Activated CD4-positive, alpha-beta memory T cell treated with anti-CD3 and anti-CD28 coated beads for 36 hours (primary cell): ENCODE measurements around the gene GPR75. TPM values are rescaled to one million over a fixed set of nuclear protein-coding genes. Genes with fewer than 3 reads are reported as not detected.
"Not testable (repeated sequence)": the region's sequence is repeated elsewhere in the genome, so short reads cannot be mapped to it uniquely, and the experiment has no call there.

Experiments used
- CTCF ChIA-PET: fragments of 350-600 bp; sonication (Branson Sonifier 250); formaldehyde crosslinking; loops from one replicate; lab custom pipeline; 2021; ENCODE audit warnings: antibody characterized with exemption, inconsistent platforms; lab: Charles Lee
- POLR2A ChIA-PET: fragments of 350-600 bp; sonication (Branson Sonifier 250); formaldehyde crosslinking; loops from one replicate; lab custom pipeline; 2021; ENCODE audit warnings: antibody characterized with exemption; lab: Charles Lee
- DNase-seq: peaks from one replicate; pipeline ENCODE4 v3.0.0-alpha.2; 2020
- H3K27ac Mint-ChIP-seq: one replicate; pipeline ENCODE4 v1.8.0; 2021; ENCODE audit warnings: mixed read lengths
- H3K27me3 Mint-ChIP-seq: one replicate; pipeline ENCODE4 v1.8.0; 2021; ENCODE audit warnings: mixed read lengths
- H3K36me3 Mint-ChIP-seq: one replicate; pipeline ENCODE4 v1.8.0; 2021; ENCODE audit warnings: mixed read lengths
- H3K4me1 Mint-ChIP-seq: one replicate; pipeline ENCODE4 v1.8.0; 2021; ENCODE audit warnings: low read depth, mixed read lengths
- H3K4me3 Mint-ChIP-seq: one replicate; pipeline ENCODE4 v1.8.0; 2021; ENCODE audit warnings: mild to moderate bottlenecking, mixed read lengths
- H3K9me3 Mint-ChIP-seq: one replicate; pipeline ENCODE4 v1.8.0; 2021; ENCODE audit warnings: mixed read lengths
- intact Hi-C: fragments of 100-400 bp; cut with micrococcal nuclease; formaldehyde crosslinking; loops from one replicate; pipeline ENCODE4 v1.15.1; 2023
- total RNA-seq, 2 experiments: library from RNA; stranded (reverse); gene quantifications; one replicate each; pipeline ENCODE4 v1.2.3, GENCODE V29; 2021

GPR75 gene
- total RNA-seq, 2 experiments from 2014 or later: 0.36 to 0.48 TPM

GRCh38 chr2:53877112-53877511 is 17.3 kb upstream of the GPR75 start:
- no peaks in the 10 kb centered on the region for H3K27me3 Mint-ChIP-seq
- peaks cover 7% of the 10 kb centered on the region for H3K4me1 Mint-ChIP-seq
- peaks cover 21% of the 10 kb centered on the region for H3K36me3 Mint-ChIP-seq
- intact Hi-C loops: no loop called here
- no peak overlapping the region for H3K27ac Mint-ChIP-seq
- POLR2A ChIA-PET: no interaction called here
- H3K9me3 Mint-ChIP-seq: no peaks in the 10 kb centered on the region
- no peak for DNase-seq
- no peak overlapping the region for H3K4me3 Mint-ChIP-seq
- CTCF ChIA-PET: no interaction called here

DNA sequence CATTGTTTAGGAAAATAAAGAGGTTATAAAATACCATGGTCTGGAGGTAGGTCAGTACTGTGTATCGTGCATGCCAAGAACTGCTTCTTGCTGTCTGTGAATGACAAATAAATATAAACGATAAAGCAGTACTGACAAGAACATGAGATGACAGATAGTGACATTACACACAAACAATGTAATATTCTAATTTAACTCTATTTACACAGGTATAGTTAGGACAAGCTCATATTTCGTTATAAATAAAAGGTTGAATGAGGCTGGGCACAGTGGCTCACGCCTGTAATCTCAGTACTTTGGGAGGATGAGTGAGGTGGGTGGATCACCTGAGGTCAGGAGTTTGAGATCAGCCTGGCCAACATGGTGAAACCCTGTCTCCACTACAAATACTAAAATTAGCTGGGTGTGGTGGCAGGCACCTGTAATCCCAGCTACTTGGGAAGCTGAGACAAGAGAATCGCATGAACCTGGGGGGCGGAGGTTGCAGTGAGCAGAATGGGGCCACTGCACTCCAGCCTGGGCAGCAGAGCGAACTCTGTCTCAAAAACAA is 14.7 kb upstream of the GPR75 start:
- no peak overlapping the region for H3K27ac Mint-ChIP-seq
- no peak for DNase-seq
- intact Hi-C loops: no loop called here
- no peak overlapping the region for H3K4me3 Mint-ChIP-seq
- H3K36me3 Mint-ChIP-seq: peaks cover 17% of the 10 kb centered on the region
- no peaks in the 10 kb centered on the region for H3K27me3 Mint-ChIP-seq
- ChIA-PET POLR2A (no interaction called here), CTCF (interaction anchor here (0.9 kb wide), 1 partner anchor 12 kb away, joined by 3 read pairs; no protein-coding TSS in a partner anchor)
- no peaks in the 10 kb centered on the region for H3K9me3 Mint-ChIP-seq
- no peaks in the 10 kb centered on the region for H3K4me1 Mint-ChIP-seq

DNA sequence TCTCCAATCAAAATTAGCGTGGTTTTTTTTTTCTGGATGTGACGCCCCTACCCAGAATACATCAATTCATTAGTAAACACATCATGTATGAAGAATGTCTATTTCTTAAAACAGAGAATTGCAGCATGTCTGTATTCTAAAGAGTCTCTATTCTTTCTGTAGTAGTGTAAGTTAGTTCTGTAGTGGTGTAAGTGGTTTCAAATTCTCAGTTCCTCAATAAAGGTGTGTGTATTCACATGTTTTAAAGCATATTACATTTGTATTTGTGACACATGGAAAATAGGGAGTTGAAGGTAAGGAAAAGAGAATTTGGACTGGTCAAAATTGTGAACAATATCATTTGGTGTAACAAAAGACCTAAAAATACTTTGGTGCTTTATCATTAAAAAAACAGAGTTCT is 8.0 kb upstream of the GPR75 start:
- H3K36me3 Mint-ChIP-seq: peaks cover 25% of the 10 kb centered on the region
- H3K4me1 Mint-ChIP-seq: no peaks in the 10 kb centered on the region
- H3K27me3 Mint-ChIP-seq: no peaks in the 10 kb centered on the region
- DNase-seq: no peak
- H3K27ac Mint-ChIP-seq: no peak overlapping the region
- ChIA-PET CTCF (no interaction called here), POLR2A (no interaction called here)
- intact Hi-C loops: no loop called here
- no peak overlapping the region for H3K4me3 Mint-ChIP-seq
- H3K9me3 Mint-ChIP-seq: no peaks in the 10 kb centered on the region

DNA sequence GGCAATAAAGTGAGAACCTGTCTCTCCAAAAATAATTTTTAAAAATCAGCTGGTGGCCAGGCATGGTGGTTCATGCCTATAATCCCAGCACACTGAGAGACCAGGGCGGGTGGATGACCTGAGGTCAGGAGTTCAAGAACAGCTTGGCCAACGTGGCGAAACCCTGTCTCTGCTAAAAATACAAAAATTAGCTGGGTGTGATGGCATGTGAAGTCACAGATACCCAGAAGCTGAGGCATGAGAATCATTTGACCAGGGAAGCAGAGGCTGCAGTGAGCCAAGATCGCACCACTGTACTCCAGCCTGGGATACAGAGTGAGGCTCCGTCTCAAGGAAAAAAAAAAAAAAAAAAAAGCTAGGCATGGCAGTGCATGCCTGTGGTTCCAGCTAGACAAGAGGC is 7.4 kb upstream of the GPR75 start:
- CTCF ChIA-PET: no interaction called here

DNA sequence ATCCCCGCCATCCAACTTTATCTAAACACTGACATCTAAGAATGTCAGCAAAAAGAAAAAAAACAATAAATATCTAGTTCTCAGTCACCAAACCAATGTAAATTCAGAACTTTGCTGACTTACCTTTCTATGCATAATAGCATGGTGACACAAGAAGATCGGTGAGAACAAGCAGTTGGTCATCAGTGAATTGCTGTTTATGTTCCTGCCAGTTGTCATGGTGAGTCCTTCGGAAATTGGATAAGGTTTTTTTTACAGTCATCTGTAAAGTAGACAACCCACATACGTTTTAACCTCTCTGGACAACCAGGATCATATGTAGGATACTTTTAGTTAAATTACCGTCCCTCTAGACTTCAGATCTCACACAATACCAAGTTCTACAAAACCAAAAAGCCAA is 6.2 kb upstream of the GPR75 start:
- intact Hi-C loops: no loop called here
- POLR2A ChIA-PET: no interaction called here
- CTCF ChIA-PET: no interaction called here
- Mint-ChIP-seq H3K36me3 (peaks cover 26% of the 10 kb centered on the region), H3K27me3 (no peaks in the 10 kb centered on the region), H3K27ac (no peak overlapping the region), H3K4me3 (no peak overlapping the region), H3K4me1 (peaks cover 3% of the 10 kb centered on the region), H3K9me3 (no peaks in the 10 kb centered on the region)
- DNase-seq: no peak

More for the DNA sequence above, 7.4 kb upstream of the GPR75 start:
- Mint-ChIP-seq H3K4me1 (no peaks in the 10 kb centered on the region), H3K4me3 (no peak overlapping the region), H3K9me3 (no peaks in the 10 kb centered on the region), H3K27me3 (no peaks in the 10 kb centered on the region), H3K36me3 (peaks cover 25% of the 10 kb centered on the region), H3K27ac (no peak overlapping the region)
- POLR2A ChIA-PET: no interaction called here
- intact Hi-C loops: no loop called here
- DNase-seq: no peak

- Mint-ChIP-seq H3K27ac (no peak overlapping the region), H3K9me3 (no peaks in the 10 kb centered on the region), H3K36me3 (peaks cover 30% of the 10 kb centered on the region), H3K27me3 (no peaks in the 10 kb centered on the region), H3K4me1 (peaks cover 3% of the 10 kb centered on the region), H3K4me3 (no peak overlapping the region)
- intact Hi-C loops: no loop called here
- CTCF ChIA-PET: no interaction called here
- no peak for DNase-seq
- POLR2A ChIA-PET: no interaction called here
These were observed 5.5 kb upstream of the GPR75 start for GRCh38 chr2:53865264-53865663.

GRCh38 chr2:53863538-53864227 is 3.9 kb upstream of the GPR75 start:
- Mint-ChIP-seq H3K9me3 (no peaks in the 10 kb centered on the region), H3K4me1 (peaks cover 3% of the 10 kb centered on the region), H3K36me3 (peaks cover 32% of the 10 kb centered on the region), H3K4me3 (no peak overlapping the region), H3K27me3 (no peaks in the 10 kb centered on the region), H3K27ac (no peak overlapping the region)
- ChIA-PET POLR2A (no interaction called here), CTCF (no interaction called here)
- intact Hi-C loops: no loop called here
- no peak for DNase-seq

- no peak overlapping the region for H3K27ac Mint-ChIP-seq
- no peaks in the 10 kb centered on the region for H3K27me3 Mint-ChIP-seq
- H3K4me3 Mint-ChIP-seq: no peak overlapping the region
- no peaks in the 10 kb centered on the region for H3K9me3 Mint-ChIP-seq
- intact Hi-C loops: no loop called here
- H3K4me1 Mint-ChIP-seq: peaks cover 3% of the 10 kb centered on the region
- ChIA-PET POLR2A (no interaction called here), CTCF (interaction anchor here (0.6 to 1.5 kb wide), 2 partner anchors 13 to 664 kb away, joined by 3 read pairs; no protein-coding TSS in a partner anchor)
- H3K36me3 Mint-ChIP-seq: peaks cover 29% of the 10 kb centered on the region
- DNase-seq: no peak
These were observed 2.1 kb upstream of the GPR75 start for GRCh38 chr2:53861824-53862223.

GRCh38 chr2:53856272-53856671 is 3.5 kb downstream of the GPR75 start:
- CTCF ChIA-PET: no interaction called here

GRCh38 chr2:53854678-53855077 is 5.1 kb downstream of the GPR75 start:
- DNase-seq: no peak
- no peak overlapping the region for H3K27ac Mint-ChIP-seq
- no peaks in the 10 kb centered on the region for H3K27me3 Mint-ChIP-seq
- POLR2A ChIA-PET: no interaction called here
- H3K9me3 Mint-ChIP-seq: no peaks in the 10 kb centered on the region
- CTCF ChIA-PET: no interaction called here
- intact Hi-C loops: no loop called here
- no peak overlapping the region for H3K4me3 Mint-ChIP-seq
- peaks cover 2% of the 10 kb centered on the region for H3K4me1 Mint-ChIP-seq
- H3K36me3 Mint-ChIP-seq: peaks cover 18% of the 10 kb centered on the region

More at GRCh38 chr2:53856272-53856671, 3.5 kb downstream of the GPR75 start:
- Mint-ChIP-seq H3K27me3 (no peaks in the 10 kb centered on the region), H3K9me3 (no peaks in the 10 kb centered on the region), H3K27ac (no peak overlapping the region), H3K4me1 (peaks cover 2% of the 10 kb centered on the region), H3K4me3 (no peak overlapping the region), H3K36me3 (peaks cover 23% of the 10 kb centered on the region)
- intact Hi-C loops: no loop called here
- no peak for DNase-seq
- POLR2A ChIA-PET: interaction anchor here (0.5 kb wide), 1 partner anchor 21 kb away, joined by 3 read pairs; no protein-coding TSS in a partner anchor

DNA sequence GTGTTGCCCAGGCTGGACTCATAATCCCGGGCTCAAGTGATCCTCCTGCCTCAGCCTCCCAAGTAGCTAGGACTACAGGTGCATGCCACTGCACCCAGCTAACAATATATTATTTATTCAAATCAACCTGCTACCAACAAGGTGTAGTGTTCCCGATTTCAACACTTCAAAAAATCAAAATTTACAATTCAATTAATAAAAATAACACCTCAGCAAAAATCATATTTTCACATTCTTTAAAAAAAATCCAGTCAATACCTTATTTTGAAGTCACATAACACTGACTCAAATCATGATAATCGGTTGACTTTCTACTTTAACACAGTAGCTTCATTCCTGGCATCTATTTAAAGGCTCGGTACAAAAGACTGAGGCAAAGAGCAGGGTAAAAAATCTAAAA is 7.2 kb downstream of the GPR75 start:
- no peak for DNase-seq
- H3K36me3 Mint-ChIP-seq: peaks cover 13% of the 10 kb centered on the region
- POLR2A ChIA-PET: interaction anchor here (0.5 kb wide), 1 partner anchor 60 kb away, joined by 3 read pairs; no protein-coding TSS in a partner anchor
- no peaks in the 10 kb centered on the region for H3K9me3 Mint-ChIP-seq
- intact Hi-C loops: no loop called here
- H3K27ac Mint-ChIP-seq: no peak overlapping the region
- H3K27me3 Mint-ChIP-seq: no peaks in the 10 kb centered on the region
- CTCF ChIA-PET: no interaction called here
- no peak overlapping the region for H3K4me3 Mint-ChIP-seq
- peaks cover 2% of the 10 kb centered on the region for H3K4me1 Mint-ChIP-seq

DNA sequence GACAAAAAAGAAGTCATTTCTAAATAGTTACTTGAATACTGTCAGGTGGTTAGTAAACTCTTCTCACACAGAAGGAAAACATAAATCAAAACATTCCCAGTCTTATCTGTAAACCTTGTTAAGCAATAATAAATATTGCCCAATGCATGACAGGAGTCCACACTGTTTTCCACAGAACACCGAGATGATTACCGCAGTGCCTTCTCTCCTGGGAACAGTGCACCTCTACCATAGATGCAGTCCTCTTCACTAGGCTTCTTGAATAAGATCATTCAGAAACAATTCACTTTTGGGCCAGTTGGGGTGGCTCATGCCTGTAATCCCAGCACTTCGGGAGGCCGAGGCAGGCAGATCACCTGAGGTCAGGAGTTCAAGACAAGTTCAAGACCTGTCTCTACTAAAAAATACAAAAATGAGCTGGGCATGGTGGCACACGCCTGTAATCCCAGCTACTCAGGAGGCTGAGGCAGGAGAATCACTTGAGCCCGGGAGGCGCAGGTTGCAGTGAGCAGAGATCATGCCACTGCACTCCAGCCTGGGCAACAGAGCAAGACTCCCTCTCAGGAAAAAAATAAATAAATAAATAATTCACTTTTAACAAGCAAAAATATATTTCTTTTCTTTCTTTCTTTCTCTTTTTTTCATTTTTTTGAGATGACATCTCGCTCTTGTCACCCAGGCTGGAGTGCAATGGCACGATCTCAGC is 8.6 kb downstream of the GPR75 start:
- H3K9me3 Mint-ChIP-seq, DNase-seq, H3K4me3 Mint-ChIP-seq, CTCF ChIA-PET, H3K27me3 Mint-ChIP-seq, H3K27ac Mint-ChIP-seq, POLR2A ChIA-PET, H3K4me1 Mint-ChIP-seq, intact Hi-C loops: not testable (repeated sequence)
- H3K36me3 Mint-ChIP-seq: peaks cover 13% of the 10 kb centered on the region
